Inflammatory macrophage treated with lipopolysaccharide for 4 hours (primary cell): ENCODE measurements around the gene CCDC134.
A peak's percentile ranks its signal among the peaks of the same experiment; 100 is the strongest.

ENCODE experiments used
- DNase-seq: peaks from one replicate; pipeline ENCODE4 v3.0.0-alpha.2; 2020

CCDC134 gene

GRCh38 chr22:41793871-41794270 lies 6.6 kb upstream of the CCDC134 start:
- DNase-seq, result no peak

- DNase-seq, result no peak
Observed at GRCh38 chr22:41798736-41799135, 1.7 kb upstream of the CCDC134 start.

GRCh38 chr22:41799486-41800347 lies 762 bp upstream of the CCDC134 start:
- peak; percentile 16 for DNase-seq

- DNase-seq, result no peak
Observed at GRCh38 chr22:41801147-41801819, 804 bp downstream of the CCDC134 start.

GRCh38 chr22:41801886-41802285 lies 1.4 kb downstream of the CCDC134 start:
- no peak for DNase-seq

- no peak for DNase-seq
Observed at GRCh38 chr22:41805639-41806038, 5.2 kb downstream of the CCDC134 start.

- no peak for DNase-seq
Observed at GRCh38 chr22:41808400-41808799, 7.9 kb downstream of the CCDC134 start.

GRCh38 chr22:41810022-41810421 lies 9.5 kb downstream of the CCDC134 start:
- DNase-seq, result no peak

- DNase-seq, result no peak
Observed at GRCh38 chr22:41812805-41813545, 12.5 kb downstream of the CCDC134 start.

GRCh38 chr22:41813726-41814410 lies 13.4 kb downstream of the CCDC134 start:
- no peak for DNase-seq

- no peak for DNase-seq
Observed at GRCh38 chr22:41815716-41816115, 15.2 kb downstream of the CCDC134 start.

GRCh38 chr22:41816241-41816640 lies 15.8 kb downstream of the CCDC134 start:
- no peak for DNase-seq

- DNase-seq, result no peak
Observed at GRCh38 chr22:41816871-41817270, 16.4 kb downstream of the CCDC134 start.

- no peak for DNase-seq
Observed at GRCh38 chr22:41818011-41818410, 17.5 kb downstream of the CCDC134 start.

- no peak for DNase-seq
Observed at GRCh38 chr22:41818596-41818995, 18.1 kb downstream of the CCDC134 start.

GRCh38 chr22:41819257-41819656 lies 18.8 kb downstream of the CCDC134 start:
- no peak for DNase-seq

- no peak for DNase-seq
Observed at GRCh38 chr22:41820447-41820846, 20.0 kb downstream of the CCDC134 start.

- no peak for DNase-seq
Observed at GRCh38 chr22:41821471-41822316, 21.2 kb downstream of the CCDC134 start.

- DNase-seq, result peak; percentile 70
Observed at GRCh38 chr22:41822317-41823057, 22.0 kb downstream of the CCDC134 start.

- DNase-seq, result no peak
Observed at GRCh38 chr22:41823797-41824196, 23.3 kb downstream of the CCDC134 start.

GRCh38 chr22:41825376-41825775 lies 24.9 kb downstream of the CCDC134 start:
- DNase-seq, result no peak
